Activated gamma-delta T cell (primary cell): ENCODE measurements around the gene LIN52.

Experiments
- DNase-seq: peaks from one replicate; lab custom pipeline; 2025; lab: John Stamatoyannopoulos, UW

Gene LIN52

DNA sequence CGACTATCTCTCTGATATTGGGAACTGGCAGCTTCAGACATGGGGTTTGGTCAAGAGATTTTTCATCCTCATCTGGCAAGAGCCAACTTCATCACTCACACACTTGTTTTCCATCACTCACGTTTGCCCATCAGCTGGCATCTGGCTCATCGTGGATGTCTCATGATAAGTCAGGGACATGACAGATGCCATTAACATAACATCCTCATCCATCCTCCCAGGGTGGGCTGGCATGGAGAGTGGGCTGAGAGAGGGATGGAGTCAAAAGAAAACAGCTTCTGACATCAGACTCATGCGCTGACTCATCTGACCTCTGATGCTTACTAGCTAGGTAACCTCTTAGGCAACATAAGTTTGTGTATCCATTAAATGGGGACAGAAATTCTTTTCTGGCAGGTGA, 152.7 kb downstream of the LIN52 start:
- DNase-seq = no peak

DNA sequence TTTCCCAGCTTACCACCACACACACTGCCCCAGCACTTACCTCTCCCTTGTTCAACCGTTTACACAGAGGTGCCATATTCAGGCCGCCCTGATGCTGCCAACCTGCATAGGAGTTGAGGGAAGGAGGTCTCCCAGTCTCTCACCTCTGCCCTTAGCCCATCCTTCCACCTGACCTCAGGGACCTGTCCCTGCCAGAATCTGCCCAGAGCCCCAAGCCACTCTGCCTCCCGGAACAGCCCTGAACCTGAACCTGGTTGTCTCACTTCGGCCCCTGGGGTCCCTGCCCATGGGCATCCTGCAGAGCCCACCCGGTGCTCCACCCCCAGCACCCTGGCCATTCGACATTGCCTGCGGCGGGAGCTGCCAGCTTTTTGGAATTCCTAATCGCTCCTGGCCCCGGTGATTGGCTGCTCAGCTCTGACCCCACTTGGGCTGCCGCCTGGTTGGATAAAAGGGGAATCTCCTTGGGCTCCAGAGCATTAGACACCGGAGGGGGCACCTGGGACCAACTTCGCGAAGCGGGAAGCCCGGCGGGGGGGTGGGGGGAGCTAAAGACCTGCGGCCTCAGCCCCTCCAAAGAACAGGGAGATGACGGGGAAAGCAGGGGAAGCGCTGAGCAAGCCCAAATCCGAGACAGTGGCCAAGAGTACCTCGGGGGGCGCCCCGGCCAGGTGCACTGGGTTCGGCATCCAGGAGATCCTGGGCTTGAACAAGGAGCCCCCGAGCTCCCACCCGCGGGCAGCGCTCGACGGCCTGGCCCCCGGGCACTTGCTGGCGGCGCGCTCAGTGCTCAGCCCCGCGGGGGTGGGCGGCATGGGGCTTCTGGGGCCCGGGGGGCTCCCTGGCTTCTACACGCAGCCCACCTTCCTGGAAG, 154.5 kb downstream of the LIN52 start, which contains the start of gene VSX2:
VSX2 (plus strand) TSS at position 476 of the 874 bp plus-strand sequence; CDS start at position 589, 113 bp downstream.
- no peak for DNase-seq

DNA sequence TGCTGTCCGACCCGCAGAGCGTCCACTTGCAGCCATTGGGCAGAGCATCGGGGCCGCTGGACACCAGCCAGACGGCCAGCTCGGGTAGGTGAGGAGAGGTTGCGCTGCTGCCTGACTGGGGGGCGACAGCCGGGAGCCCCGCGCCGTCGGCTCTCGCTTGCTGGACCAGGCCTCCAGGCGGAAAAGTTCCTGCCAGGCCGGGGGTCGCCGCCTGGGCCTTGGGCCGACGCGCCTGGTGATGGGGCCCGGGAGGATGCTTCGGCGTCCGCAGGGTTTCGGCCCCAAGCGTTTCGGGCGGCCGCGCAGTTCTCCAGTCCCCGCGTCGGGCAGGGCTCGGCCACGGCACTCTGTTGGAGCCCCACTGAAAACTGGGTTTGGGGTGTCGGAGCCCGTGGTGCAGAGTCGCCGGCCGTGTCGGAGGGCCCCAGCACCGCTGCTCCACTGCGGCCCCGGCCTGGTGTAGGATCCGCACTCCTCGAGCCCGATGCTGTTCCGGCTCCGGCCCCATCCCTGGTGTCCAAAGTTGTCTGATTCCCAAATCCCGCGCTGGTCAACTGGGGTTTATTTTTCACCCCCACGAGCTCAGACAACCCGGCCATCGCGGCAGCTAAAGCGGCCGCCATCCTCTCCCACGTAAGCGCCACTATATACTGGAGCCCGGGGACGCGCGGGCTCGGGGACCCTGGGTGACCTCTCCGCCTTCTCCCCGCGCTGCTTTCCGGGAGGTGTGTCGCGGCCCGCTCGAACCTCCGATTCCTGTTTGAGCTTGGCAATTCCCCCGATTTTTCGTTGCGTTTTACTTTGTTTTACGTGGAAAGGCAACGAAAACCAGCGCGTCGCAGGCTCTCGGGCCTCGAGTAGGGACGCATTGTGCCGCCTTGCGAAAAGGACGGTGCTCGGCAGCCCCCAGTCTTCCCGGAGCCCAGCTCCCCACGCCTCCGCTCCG, 155.4 kb downstream of the LIN52 start:
- no peak for DNase-seq

DNA sequence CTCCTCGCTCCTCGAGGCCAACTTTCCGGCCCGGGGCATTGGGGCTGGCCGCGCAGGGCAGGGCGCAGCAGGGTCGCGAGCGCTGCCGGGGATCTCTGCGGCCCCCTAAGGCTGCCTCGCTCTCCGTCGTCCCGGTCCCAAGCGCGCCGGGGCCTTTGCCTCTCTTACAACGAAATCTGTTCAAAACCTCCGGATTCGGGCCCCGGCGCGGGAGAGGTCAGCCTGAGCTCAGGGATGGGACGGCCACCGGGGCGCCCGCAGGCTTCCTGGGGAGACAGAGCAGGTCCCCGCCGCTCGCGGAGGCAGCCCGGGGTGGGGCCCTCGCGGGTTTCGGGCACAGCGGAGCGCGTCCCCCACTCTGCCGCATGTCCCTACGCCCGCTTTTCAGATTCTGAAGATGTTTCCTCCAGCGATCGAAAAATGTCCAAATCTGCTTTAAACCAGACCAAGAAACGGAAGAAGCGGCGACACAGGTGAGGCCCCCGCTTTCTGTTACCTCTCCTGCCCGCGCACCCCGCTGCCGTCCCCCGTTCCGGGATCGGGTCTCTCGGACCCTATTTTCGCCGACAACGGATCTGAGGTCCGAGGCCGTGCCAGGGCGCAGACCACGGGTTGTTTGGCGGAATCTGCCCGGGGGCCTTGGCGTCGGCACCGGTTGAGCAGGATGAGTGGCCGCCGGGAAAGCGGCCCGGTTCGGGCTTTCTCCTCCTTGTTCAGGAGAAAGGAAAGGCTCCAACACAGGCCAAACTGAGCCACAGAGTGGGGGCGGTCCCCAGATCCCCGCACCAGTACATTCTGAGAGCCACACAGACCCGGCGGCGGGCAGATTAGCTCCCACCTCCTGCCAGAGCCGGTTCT, 156.3 kb downstream of the LIN52 start:
- DNase-seq = no peak

DNA sequence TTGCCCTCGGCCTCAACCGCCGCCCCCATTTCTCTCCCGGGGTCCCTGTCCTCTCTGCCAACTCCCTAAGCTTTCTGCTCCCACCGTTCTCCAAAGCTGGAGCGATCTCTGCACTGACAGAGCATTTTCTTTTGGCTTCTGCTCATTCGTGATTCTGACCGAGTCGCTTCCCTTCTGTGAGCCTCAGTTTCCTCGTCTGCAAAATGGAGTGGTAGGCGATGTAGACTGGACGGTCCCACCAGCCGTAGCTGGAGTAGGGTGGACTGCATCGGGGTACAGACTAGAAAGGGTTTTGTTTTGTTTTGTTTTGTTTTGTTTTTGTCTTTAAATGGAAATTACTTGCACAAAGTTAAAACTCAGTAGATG, 156.9 kb downstream of the LIN52 start:
- no peak for DNase-seq

DNA sequence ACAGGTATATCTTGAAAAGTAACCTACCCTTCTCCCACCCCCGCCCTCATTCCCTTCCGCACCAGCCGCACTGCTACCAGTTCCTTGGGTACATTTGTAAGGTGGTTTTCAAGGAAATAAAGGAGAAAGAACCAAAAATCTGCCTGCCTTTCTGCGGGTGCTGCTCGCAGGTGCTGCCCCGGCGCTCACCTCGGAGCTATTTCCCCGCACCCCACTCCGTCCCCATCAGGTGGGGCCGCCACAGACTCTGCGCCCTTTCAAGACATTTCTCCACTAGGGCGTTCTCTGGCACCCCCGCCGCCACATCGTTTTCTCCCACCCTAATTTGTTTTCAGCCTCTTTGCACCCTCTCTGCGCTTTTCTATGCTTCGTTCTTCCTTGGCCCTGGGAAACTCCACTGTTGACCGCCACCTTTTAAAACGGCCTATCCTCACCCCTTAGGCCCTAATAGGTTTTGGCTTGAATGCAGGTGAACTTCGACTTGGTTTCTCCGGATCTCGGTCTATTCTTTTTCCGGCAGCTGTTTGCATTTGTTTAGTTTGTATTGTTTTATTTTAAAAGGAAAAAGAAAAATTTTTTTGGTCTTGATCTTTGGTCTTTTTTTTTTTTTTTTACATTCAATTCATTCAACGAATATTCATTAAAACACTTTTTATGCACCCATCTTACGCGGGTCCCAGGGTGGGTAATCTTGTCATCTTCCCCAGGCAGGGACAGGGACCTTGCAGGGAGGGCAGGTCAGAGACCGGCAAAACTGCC, 157.4 kb downstream of the LIN52 start:
- DNase-seq = no peak

DNA sequence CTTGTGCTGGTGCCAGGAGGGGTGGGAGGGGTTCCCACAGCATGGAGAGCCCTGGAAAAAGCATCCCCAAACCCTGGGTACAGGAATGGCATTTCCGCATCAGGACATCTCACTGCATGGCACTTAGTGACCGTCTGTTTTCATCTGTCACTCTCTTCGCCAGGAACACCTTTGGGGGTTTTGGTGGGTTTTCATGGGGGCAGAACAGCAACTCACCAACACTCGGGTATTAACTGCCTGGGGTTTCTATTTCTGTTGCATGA, 158.0 kb downstream of the LIN52 start:
- DNase-seq = no peak

DNA sequence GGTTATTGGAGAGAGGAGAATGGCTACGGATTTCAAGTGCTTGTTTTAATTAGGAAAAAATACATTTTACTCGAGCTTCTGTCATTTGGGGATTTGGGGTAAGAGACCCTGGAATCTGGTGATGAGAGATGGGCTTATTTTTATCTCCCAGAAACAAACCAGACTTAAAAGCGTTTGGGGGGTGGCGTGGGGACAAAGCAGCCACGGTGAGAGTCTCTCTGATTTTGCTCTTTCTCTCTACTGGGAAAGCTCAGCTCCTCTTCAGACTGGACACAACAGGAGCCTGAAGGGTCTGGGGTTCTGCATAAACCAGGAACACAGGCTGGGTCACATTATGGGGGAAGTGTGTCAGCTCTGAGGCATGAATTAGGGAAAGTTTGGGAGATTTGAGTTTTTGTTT, 158.3 kb downstream of the LIN52 start:
- no peak for DNase-seq

DNA sequence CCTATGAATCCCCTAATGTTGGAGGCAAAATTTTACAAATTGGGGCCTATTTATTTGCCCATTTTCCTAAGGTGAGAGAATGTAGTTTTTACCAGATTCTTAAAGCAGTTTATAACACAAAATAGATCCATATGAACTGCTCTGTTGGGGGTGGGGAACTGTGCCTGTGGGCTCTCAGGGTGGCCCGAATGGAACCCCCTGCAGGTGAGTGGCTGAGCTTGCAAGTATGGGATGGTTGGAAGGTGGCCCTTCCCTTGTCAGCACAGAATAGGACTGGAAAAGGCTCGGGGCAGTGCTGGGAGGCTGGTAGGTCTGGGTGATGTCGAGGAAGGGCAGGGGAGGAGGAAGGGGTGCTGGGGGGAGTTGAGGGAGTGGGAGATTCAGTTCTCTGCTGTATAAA, 159.4 kb downstream of the LIN52 start:
- DNase-seq = no peak

DNA sequence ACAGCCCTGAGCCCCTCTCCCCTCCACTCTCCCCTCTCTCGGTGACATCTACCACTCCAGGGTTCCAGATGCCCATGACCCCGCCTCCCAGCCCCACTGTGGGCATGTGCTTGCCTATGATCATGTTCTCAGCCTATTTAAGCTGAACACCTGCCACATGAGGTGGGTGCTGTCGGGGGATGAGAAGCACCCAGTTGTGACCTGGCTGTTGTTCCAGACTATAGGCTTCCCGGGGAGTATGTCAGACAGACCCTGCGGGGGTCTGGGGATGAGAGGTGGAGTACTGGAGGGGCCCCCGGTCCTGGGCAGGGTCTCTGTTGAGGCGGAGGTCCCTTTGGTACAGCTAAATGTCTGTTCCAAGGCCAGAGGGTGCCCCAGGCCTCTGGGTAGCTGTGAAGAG, 160.5 kb downstream of the LIN52 start:
- DNase-seq = no peak

DNA sequence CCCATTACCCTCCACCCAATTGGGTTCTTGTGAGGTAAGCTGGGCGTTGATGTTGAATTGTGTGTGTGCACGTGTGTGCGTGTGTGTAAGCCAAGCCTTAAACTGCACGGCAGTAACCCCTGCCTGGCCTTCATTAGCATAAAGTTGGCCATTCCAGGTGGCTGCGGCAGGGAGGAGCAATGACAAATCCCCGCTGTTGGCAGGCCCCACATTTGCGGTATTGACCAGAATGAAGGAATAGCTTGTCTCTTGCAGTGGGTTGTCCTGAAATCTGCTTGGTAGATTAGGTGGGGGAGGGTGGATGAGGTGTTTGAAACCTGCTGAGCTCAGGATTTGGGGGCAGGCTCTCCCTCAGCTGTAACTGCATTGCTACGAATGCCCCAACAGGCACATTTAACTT, 161.8 kb downstream of the LIN52 start:
- DNase-seq = no peak

DNA sequence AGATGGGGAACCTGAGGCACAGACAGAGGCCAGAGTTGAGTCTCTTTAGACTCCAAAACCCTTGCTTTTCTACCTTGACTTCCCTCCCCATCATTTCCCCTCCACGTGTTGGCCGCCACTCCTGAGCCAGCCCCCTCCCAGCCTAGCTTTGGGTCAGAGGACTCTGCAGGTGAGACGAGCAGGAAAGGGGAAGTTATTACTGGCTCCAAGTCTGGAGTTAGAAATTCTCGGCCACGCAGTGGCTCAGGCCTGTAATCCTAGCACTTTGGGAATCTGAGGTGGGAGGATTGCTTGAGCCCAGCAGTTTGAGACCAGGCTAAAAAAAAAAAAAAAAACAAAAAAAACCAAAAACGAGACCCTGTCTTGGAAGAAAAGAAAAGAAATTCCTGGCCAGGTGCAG, 163.3 kb downstream of the LIN52 start:
- no peak for DNase-seq

DNA sequence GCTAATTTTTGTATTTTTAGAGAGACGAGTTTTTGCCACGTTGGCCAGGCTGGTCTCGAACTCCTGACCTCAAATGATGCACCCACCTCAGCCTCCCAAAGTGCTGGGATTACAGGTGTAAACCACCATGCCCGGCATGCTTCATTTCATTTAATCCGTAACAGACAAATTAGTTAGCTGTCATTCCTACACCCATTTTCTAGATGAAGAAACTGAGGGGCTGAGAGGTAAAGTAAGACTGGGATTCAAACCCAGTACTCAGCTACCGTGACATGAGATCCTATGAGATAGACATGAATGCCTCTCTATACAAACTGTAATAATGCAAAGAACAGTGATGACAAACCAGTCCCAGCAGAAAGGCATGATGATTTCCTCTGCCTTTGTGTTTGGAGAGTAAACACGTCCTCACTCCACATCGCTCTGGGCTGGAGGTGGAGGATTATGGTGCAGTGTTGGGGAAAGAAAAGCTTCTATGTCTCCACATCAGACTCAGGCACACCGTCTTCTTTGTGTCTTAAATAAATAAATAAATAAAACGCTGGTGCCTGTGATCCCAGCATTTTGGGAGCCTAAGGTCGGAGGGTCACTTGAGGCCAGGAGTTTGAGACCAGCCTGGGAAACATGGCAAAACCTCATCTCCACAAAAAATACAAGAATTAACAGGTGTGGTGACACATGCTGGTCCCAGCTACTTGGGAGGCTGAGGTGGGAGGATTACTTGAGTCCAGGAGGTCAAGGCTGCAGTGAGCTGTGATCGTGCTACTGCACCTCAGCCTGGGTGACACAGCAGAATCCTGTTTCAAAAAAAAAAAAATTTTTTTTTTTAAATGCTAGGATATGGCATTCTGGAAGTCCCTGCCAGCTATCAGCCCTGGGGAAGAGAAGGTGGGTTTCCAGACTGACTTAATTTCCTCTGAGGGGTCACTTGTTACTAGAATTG, 164.9 kb downstream of the LIN52 start:
- no peak for DNase-seq
